D721Med (cell line): ENCODE measurements around the gene DPYSL5.

Experiments used
- DNase-seq: peaks from one replicate; pipeline ENCODE4 v3.0.0; 2011; ENCODE audit warnings: low spot score; ENCODE audit not compliant: insufficient read length
- FAIRE-seq: peaks from 2 replicates; lab custom pipeline; 2011; peaks lifted over from hg19 to GRCh38; lab: Jason Lieb, UNC
- TF ChIP-seq, protein P1 (sequence below): IDR thresholded peaks from 2 replicates; pipeline ENCODE4 v1.5.1; 2012; ENCODE audit warnings: mild to moderate bottlenecking, control low read depth; ENCODE audit not compliant: insufficient read depth; ENCODE audit errors: missing control alignments

Gene DPYSL5

DNA sequence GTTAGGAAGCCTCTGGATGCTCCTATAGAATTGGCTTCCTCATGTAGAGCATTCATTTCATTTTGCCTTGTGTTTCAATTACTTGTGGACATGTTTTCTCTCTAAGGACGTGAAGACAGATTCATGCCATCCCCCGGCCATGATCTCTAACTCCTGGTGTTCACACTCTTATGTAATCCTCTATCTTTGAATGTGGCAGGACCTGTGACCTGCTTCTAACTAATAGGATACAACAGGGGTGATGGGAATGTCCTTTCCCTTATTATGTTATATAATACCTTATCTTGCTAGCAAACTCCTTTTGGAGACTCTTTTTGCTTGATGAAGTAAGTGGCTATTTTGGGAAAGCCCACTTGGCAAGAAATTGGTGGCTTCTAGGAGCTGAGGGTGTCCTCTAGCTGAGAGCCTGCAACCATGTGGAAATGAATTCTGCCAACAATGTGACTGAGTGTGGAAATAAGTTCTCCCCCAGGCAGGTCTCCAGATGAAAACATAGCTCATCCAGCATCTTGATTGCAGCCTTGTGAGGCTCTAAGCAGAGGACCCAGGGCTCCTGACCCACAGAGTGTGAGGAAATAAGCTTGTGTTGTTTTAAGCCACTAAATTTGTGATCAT is 13.8 kb downstream of the DPYSL5 start:
- DNase-seq (no peak), FAIRE-seq (no peak)
- TF ChIP-seq, protein P1, sequence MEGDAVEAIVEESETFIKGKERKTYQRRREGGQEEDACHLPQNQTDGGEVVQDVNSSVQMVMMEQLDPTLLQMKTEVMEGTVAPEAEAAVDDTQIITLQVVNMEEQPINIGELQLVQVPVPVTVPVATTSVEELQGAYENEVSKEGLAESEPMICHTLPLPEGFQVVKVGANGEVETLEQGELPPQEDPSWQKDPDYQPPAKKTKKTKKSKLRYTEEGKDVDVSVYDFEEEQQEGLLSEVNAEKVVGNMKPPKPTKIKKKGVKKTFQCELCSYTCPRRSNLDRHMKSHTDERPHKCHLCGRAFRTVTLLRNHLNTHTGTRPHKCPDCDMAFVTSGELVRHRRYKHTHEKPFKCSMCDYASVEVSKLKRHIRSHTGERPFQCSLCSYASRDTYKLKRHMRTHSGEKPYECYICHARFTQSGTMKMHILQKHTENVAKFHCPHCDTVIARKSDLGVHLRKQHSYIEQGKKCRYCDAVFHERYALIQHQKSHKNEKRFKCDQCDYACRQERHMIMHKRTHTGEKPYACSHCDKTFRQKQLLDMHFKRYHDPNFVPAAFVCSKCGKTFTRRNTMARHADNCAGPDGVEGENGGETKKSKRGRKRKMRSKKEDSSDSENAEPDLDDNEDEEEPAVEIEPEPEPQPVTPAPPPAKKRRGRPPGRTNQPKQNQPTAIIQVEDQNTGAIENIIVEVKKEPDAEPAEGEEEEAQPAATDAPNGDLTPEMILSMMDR, result no peak

GRCh38 chr2:26864226-26864625 is 16.3 kb downstream of the DPYSL5 start:
- TF ChIP-seq, protein P1, result no peak
- no peak for DNase-seq
- FAIRE-seq, result no peak

GRCh38 chr2:26864646-26865045 is 16.7 kb downstream of the DPYSL5 start:
- TF ChIP-seq, protein P1, result no peak
- DNase-seq (no peak), FAIRE-seq (no peak)

DNA sequence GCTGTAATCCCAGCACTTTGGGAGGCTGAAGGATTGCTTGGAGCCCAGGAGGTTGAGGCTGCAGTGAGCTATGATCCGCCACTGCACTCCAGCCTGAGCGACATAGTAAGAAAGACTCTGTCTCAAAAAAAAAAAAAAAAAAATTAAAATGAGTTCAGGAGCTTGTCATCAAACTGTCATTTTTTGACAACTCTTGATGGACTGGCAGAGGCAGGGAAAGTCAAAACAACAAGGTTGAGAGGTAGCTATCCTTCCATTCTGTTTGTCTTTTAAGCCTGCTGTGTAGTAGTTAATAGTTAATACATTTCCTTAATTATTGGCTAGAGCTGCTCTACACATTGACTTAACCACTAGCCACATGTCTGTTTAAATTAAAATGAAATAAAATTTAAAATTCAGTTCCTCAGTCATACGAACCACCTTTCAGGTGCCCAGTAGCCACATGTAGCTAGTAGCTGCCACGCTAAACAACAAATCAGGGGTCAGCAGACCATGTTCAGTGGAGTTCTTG is 22.7 kb downstream of the DPYSL5 start:
- DNase-seq, result no peak
- no peak for FAIRE-seq
- TF ChIP-seq, protein P1, result no peak

DNA sequence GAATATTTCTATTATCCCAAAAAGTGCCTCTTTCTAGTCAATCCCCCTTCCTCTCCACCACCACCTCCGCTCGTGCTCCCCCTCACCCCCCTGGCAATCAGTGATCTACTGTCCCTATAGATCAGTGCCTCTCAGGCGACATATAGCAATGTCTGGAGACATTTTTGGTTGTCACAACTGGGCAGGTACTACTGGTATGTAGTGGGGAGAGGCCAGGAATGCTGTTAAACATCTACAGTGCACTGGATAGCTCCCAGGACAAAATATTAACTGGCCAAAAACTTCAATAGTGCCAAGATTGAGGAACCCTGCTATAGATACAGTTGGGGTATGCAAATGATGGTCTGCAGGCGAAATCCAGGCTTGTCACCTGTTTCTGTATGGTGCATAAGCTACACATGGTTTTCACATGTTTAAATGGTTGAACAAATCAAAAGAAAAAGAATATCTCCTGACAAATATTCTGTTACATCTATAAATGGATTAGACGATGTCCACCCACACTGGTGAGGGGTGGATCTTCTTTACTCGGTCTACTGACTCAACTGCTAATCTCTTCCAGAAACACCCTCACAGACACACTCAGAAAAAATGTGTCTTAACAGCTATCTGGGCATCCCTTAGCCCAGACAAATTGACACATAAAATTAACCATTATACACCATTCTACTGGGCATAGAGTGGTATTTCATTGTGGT is 25.5 kb downstream of the DPYSL5 start:
- DNase-seq (no peak), FAIRE-seq (no peak)
- TF ChIP-seq, protein P1, result no peak

- FAIRE-seq, result no peak
- TF ChIP-seq, protein P1, result no peak
- DNase-seq, result no peak
Measured at GRCh38 chr2:26874514-26874913, 26.6 kb downstream of the DPYSL5 start.

- DNase-seq (no peak), FAIRE-seq (no peak)
- TF ChIP-seq, protein P1, result no peak
Measured at GRCh38 chr2:26875065-26875634, 27.2 kb downstream of the DPYSL5 start.
